Activated CD4-positive, CD25-positive, alpha-beta regulatory T cell treated with anti-CD3 and anti-CD28 coated beads, Interleukin-2, amount 50 U/mL, for 24 hours (primary cell): ENCODE data around the gene NYAP2.

Experiments used
- ATAC-seq, 2 donors: fragments of 150-1000 bp; cut with Tn5 transposase; one replicate each; pipeline ENCODE4 v1.10.0; 2021; ENCODE audit warnings: mild to moderate bottlenecking in 1 of 2, moderate library complexity in 1 of 2

The NYAP2 gene

GRCh38 chr2:225569995-225570394, 170.5 kb downstream of the NYAP2 start:
- ATAC-seq = no peak

- ATAC-seq = no peak
These were observed 174.1 kb downstream of the NYAP2 start for GRCh38 chr2:225573603-225574002.

GRCh38 chr2:225574582-225575138, 175.2 kb downstream of the NYAP2 start:
- no peak for ATAC-seq

- ATAC-seq = no peak
These were observed 181.6 kb downstream of the NYAP2 start for GRCh38 chr2:225581135-225581534.

- no peak for ATAC-seq
These were observed 182.4 kb downstream of the NYAP2 start for GRCh38 chr2:225581906-225582305.

- no peak for ATAC-seq
These were observed 183.0 kb downstream of the NYAP2 start for GRCh38 chr2:225582355-225583116.

- no peak for ATAC-seq
These were observed 185.3 kb downstream of the NYAP2 start for GRCh38 chr2:225584796-225585195.

GRCh38 chr2:225590932-225591331, 191.4 kb downstream of the NYAP2 start:
- ATAC-seq = no peak

- no peak for ATAC-seq
These were observed 198.4 kb downstream of the NYAP2 start for GRCh38 chr2:225597911-225598310.

GRCh38 chr2:225598426-225598825, 198.9 kb downstream of the NYAP2 start:
- ATAC-seq = no peak

- ATAC-seq = no peak
These were observed 199.4 kb downstream of the NYAP2 start for GRCh38 chr2:225598897-225599296.

- no peak for ATAC-seq
These were observed 200.3 kb downstream of the NYAP2 start for GRCh38 chr2:225599856-225600255.

- no peak for ATAC-seq
These were observed 200.9 kb downstream of the NYAP2 start for GRCh38 chr2:225600444-225600843.

GRCh38 chr2:225600865-225601264, 201.4 kb downstream of the NYAP2 start:
- no peak for ATAC-seq

- no peak for ATAC-seq
These were observed 202.7 kb downstream of the NYAP2 start for GRCh38 chr2:225602205-225602604.

- ATAC-seq = no peak
These were observed 208.6 kb downstream of the NYAP2 start for GRCh38 chr2:225608136-225608535.

- ATAC-seq = no peak
These were observed 213.1 kb downstream of the NYAP2 start for GRCh38 chr2:225612636-225613035.

GRCh38 chr2:225614915-225615314, 215.4 kb downstream of the NYAP2 start:
- no peak for ATAC-seq

GRCh38 chr2:225615514-225615913, 216.0 kb downstream of the NYAP2 start:
- ATAC-seq = no peak

GRCh38 chr2:225616372-225616771, 216.9 kb downstream of the NYAP2 start:
- no peak for ATAC-seq

- ATAC-seq = no peak
These were observed 217.3 kb downstream of the NYAP2 start for GRCh38 chr2:225616848-225617247.

GRCh38 chr2:225620227-225620626, 220.7 kb downstream of the NYAP2 start:
- ATAC-seq = no peak

GRCh38 chr2:225630824-225631533, 231.5 kb downstream of the NYAP2 start:
- ATAC-seq = no peak

- no peak for ATAC-seq
These were observed 232.8 kb downstream of the NYAP2 start for GRCh38 chr2:225632351-225632750.
